Thyroid gland (tissue), 4 donors: Measurements from ENCODE around the gene LPAR1. TPM values are rescaled to one million over a fixed set of nuclear protein-coding genes. Genes with fewer than 3 reads are reported as not detected.

Source experiments
- DNase-seq, 2 donors: peaks; one replicate each; pipeline ENCODE4 v3.0.0-alpha.2; 2019
- H3K27ac ChIP-seq, 3 donors: fragments of 200-600 bp; sonication (generic); 1 replicate in 2 of 3; 2 replicates in 1 of 3; pipeline ENCODE4 v1.5.1; 2016 to 2019; ENCODE audit warnings: mild to moderate bottlenecking in 1 of 3, moderate library complexity in 1 of 3
- H3K27me3 ChIP-seq: fragments of 200-600 bp; sonication (generic); one replicate; pipeline ENCODE4 v1.5.1; 2019
- H3K36me3 ChIP-seq, 2 donors: fragments of 200-600 bp; sonication (generic); one replicate each; pipeline ENCODE4 v1.5.1; 2016 to 2019
- H3K4me1 ChIP-seq, 2 donors: fragments of 200-600 bp; sonication (generic); one replicate each; pipeline ENCODE4 v1.5.1; 2017 to 2019
- H3K4me3 ChIP-seq, 3 donors: fragments of 200-600 bp; sonication (generic); replicated peaks in 1 of 3; 1 replicate in 2 of 3; 2 replicates in 1 of 3; pipeline ENCODE4 v1.5.1; 2016; ENCODE audit warnings: mild to moderate bottlenecking in 1 of 3
- H3K9me3 ChIP-seq: fragments of 200-600 bp; sonication (generic); one replicate; pipeline ENCODE4 v1.5.1; 2017
- CTCF ChIP-seq, 6 experiments: fragments of 200-600 bp in 3 of 6; fragments of 450-650 bp in 3 of 6; sonication (generic) in 3 of 6; IDR thresholded peaks; one replicate each; pipeline ENCODE4 v1.5.1; 2016 to 2019; ENCODE audit warnings: antibody characterized with exemption in 6 of 6, mild to moderate bottlenecking in 2 of 6, inconsistent platforms in 1 of 6, moderate library complexity in 1 of 6
- POLR2A ChIP-seq, 2 donors: fragments of 450-650 bp; IDR thresholded peaks; one replicate each; pipeline ENCODE4 v1.6.1; 2017; ENCODE audit warnings: antibody characterized with exemption in 2 of 2, mild to moderate bottlenecking in 2 of 2, moderate library complexity in 1 of 2
- WGBS, 2 donors: methylation state at CpG; one replicate each; pipeline ENCODE4 v1.1.5; 2017; 5-methylcytosine and 5-hydroxymethylcytosine counted together
- intact Hi-C: fragments of 100-400 bp; cut with DNase I; formaldehyde crosslinking; loops from one replicate; pipeline ENCODE4 v1.15.1; 2023
- total RNA-seq, 4 donors: library from RNA; depleted of rRNA; stranded (reverse); fragments of >200 nt; gene quantifications; one replicate each; pipeline ENCODE4 v1.2.3, GENCODE V29; 2016

LPAR1 gene
- total RNA-seq, 4 donors from 2014 or later, result 40.8 to 98.5 (median 56.4) TPM

GRCh38 chr9:110932863-110933262 is 105.4 kb downstream of the LPAR1 start:
- no peak for DNase-seq
- whole genome bisulfite sequencing, 2 donors, result 86 to 94% methylated on average over 3 of the region's 3 CpGs
- intact Hi-C loops, result no loop called here
- Histone ChIP-seq H3K4me1 (peaks cover 19 to 23% of the 10 kb centered on the region in 2 donors), H3K36me3 (no peaks in the 10 kb centered on the region), H3K27me3 (no peaks in the 10 kb centered on the region), H3K9me3 (no peaks in the 10 kb centered on the region), H3K27ac (no peak overlapping the region), H3K4me3 (no peak overlapping the region)
- no peak for TF ChIP-seq CTCF (IDR thresholded peaks at IDR 0.05)

GRCh38 chr9:110928599-110928998 is 109.7 kb downstream of the LPAR1 start:
- H3K27me3 ChIP-seq, result no peaks in the 10 kb centered on the region
- H3K4me3 ChIP-seq, result no peak overlapping the region
- intact Hi-C loops, result no loop called here
- H3K27ac ChIP-seq, result peak overlapping the region in 2 of 3 donors; percentile 79 to 93
- DNase-seq, result no peak
- no peaks in the 10 kb centered on the region for H3K36me3 ChIP-seq
- H3K4me1 ChIP-seq, result peaks cover 10 to 22% of the 10 kb centered on the region in 2 donors
- TF ChIP-seq POLR2A (IDR thresholded peaks at IDR 0.05) (no peak), CTCF (IDR thresholded peaks at IDR 0.05) (no peak)
- WGBS, 2 donors, result 78 to 81% methylated on average over 2 of the region's 2 CpGs
- H3K9me3 ChIP-seq, result no peaks in the 10 kb centered on the region

- intact Hi-C loops, result no loop called here
- H3K27ac ChIP-seq, result peak overlapping the region; percentile 23 to 93 (median 79)
- TF ChIP-seq POLR2A (IDR thresholded peaks at IDR 0.05) (peak in 1 of 2 donors; percentile 44), CTCF (IDR thresholded peaks at IDR 0.05) (no peak)
- no peaks in the 10 kb centered on the region for H3K9me3 ChIP-seq
- peak; percentile 74 to 75 for DNase-seq
- peaks cover 10 to 22% of the 10 kb centered on the region in 2 donors for H3K4me1 ChIP-seq
- H3K36me3 ChIP-seq, result no peaks in the 10 kb centered on the region
- no peaks in the 10 kb centered on the region for H3K27me3 ChIP-seq
- no peak overlapping the region for H3K4me3 ChIP-seq
- 41 to 47% methylated on average over 10 of the region's 10 CpGs for WGBS, 2 donors
These were observed 111.3 kb downstream of the LPAR1 start for GRCh38 chr9:110926828-110927487.

- no peak for TF ChIP-seq CTCF (IDR thresholded peaks at IDR 0.05)
- TF ChIP-seq POLR2A (IDR thresholded peaks at IDR 0.05), result no peak
- WGBS, 2 donors, result 87 to 92% methylated on average over 5 of the region's 5 CpGs
- no peaks in the 10 kb centered on the region for H3K9me3 ChIP-seq
- H3K27me3 ChIP-seq, result no peaks in the 10 kb centered on the region
- no peak overlapping the region for H3K27ac ChIP-seq
- H3K4me3 ChIP-seq, result no peak overlapping the region
- intact Hi-C loops, result no loop called here
- DNase-seq, result no peak
- no peaks in the 10 kb centered on the region for H3K36me3 ChIP-seq
- peaks cover 14 to 22% of the 10 kb centered on the region in 2 donors for H3K4me1 ChIP-seq
These were observed 114.7 kb downstream of the LPAR1 start for GRCh38 chr9:110923601-110924000.

DNA sequence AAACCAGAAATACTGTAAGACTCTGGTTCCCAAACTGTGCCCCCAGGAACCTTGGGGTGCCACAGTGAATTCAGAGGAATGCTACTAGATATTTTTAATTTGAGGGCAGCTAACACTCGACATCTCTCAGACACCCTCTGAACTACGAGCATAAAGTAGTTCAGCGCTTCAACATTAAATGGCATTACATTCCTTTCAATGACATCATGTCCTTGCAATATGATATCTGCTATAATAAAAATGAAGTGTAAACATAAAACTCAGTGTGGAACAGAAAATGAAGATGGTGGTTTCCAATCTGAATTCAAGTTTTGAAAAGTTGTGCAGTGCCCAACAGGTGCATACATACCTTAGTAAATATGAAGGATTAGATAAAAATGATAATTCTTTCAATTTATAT is 116.1 kb downstream of the LPAR1 start:
- Histone ChIP-seq H3K4me1 (peaks cover 10 to 20% of the 10 kb centered on the region in 2 donors), H3K9me3 (no peaks in the 10 kb centered on the region), H3K27me3 (no peaks in the 10 kb centered on the region), H3K4me3 (no peak overlapping the region), H3K36me3 (no peaks in the 10 kb centered on the region), H3K27ac (no peak overlapping the region)
- no peak for DNase-seq
- 90 to 92% methylated on average over 3 of the region's 3 CpGs for WGBS, 2 donors
- TF ChIP-seq POLR2A (IDR thresholded peaks at IDR 0.05) (no peak), CTCF (IDR thresholded peaks at IDR 0.05) (no peak)
- intact Hi-C loops, result no loop called here
